GM12872 (cell line): ENCODE measurements around the gene POLR3GL.

ENCODE experiments used
- TF ChIP-seq, protein P1 (sequence below): IDR thresholded peaks from 3 replicates; pipeline ENCODE4 v1.5.1; 2011; ENCODE audit warnings: low read depth, mild to moderate bottlenecking, low read length, moderate library complexity; ENCODE audit not compliant: insufficient read depth

Gene POLR3GL

GRCh38 chr1:146021622-146022402 lies 57.3 kb downstream of the POLR3GL start, which contains the start of gene HJV:
Gene HJV, minus strand, starts transcription at chr1:146021735. Its CDS starts 1,504 bp downstream, at chr1:146020231.
- TF ChIP-seq, protein P1, sequence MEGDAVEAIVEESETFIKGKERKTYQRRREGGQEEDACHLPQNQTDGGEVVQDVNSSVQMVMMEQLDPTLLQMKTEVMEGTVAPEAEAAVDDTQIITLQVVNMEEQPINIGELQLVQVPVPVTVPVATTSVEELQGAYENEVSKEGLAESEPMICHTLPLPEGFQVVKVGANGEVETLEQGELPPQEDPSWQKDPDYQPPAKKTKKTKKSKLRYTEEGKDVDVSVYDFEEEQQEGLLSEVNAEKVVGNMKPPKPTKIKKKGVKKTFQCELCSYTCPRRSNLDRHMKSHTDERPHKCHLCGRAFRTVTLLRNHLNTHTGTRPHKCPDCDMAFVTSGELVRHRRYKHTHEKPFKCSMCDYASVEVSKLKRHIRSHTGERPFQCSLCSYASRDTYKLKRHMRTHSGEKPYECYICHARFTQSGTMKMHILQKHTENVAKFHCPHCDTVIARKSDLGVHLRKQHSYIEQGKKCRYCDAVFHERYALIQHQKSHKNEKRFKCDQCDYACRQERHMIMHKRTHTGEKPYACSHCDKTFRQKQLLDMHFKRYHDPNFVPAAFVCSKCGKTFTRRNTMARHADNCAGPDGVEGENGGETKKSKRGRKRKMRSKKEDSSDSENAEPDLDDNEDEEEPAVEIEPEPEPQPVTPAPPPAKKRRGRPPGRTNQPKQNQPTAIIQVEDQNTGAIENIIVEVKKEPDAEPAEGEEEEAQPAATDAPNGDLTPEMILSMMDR, result no peak

DNA sequence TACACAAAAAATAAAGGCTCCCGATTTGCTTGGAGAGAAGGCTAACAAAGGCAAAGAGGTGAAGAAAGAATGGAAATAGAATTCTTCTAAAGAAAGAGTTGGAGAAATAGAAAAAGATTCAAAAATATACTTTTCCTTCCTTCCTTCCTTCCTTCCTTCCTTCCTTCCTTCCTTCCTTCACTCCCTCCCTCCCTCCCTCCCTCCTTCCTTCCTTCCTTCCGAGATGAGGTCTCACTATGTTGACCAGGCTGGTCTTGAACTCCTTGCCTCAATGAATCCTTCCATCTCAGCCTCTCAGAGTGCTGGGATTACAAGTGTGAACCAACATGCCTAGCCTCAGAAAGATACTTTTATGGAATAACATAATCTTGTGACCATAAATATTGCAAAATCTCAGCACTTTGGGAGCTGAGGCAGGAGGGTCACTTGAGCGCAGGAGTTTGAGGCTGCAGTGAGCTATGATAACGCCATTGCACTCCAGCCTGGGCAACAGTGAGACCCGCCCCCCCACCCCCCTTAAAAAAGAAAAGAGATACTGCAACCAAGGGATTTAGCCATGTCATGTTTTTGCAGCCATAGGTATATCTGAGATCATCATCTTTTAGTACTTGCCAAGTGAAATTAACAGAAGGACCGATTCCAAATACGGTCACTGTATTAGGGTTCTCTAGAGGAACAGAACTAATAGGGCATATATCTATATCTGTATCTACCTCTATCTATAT lies 58.1 kb downstream of the POLR3GL start:
- TF ChIP-seq, protein P1, result no peak
